GM19463 (cell line): ENCODE results near the gene CLTCL1.

Experiments
- ATAC-seq: cut with Tn5 transposase; IDR thresholded peaks from one replicate; pipeline ENCODE4 v1.9.1; 2021; ENCODE audit warnings: mild to moderate bottlenecking, moderate library complexity; ENCODE audit not compliant: unreplicated experiment

Gene CLTCL1

GRCh38 chr22:19134176-19134831 is 157.2 kb downstream of the CLTCL1 start:
- no peak for ATAC-seq

- no peak for ATAC-seq
These were observed 158.0 kb downstream of the CLTCL1 start for GRCh38 chr22:19133561-19133960.

GRCh38 chr22:19132693-19133400 is 158.7 kb downstream of the CLTCL1 start:
- no peak for ATAC-seq

GRCh38 chr22:19132153-19132552 is 159.4 kb downstream of the CLTCL1 start:
- ATAC-seq: no peak

- no peak for ATAC-seq
These were observed 159.9 kb downstream of the CLTCL1 start for GRCh38 chr22:19131685-19132015.

GRCh38 chr22:19130959-19131684 is 160.4 kb downstream of the CLTCL1 start, which contains the start of gene TSSK2:
TSS of gene TSSK2 (plus strand) at chr22:19131308. CDS start at chr22:19131400, 92 bp downstream.
- no peak for ATAC-seq

- ATAC-seq: no peak
These were observed 161.6 kb downstream of the CLTCL1 start for GRCh38 chr22:19129871-19130270.
